ENCODE data around the gene SLC35E4.

GRCh38 chr22:30662040-30662439, 26.5 kb downstream of the SLC35E4 start:
- TF ChIP-seq POLR2AphosphoS5 (IDR thresholded peaks at IDR 0.05; ENCODE audit: control insufficient read depth, insufficient read depth, low read depth, low read length) (no peak), MXI1 (IDR thresholded peaks at IDR 0.05; ENCODE audit: low read depth, low read length) (no peak), ZNF263 (CRISPR knock-in tag; IDR thresholded peaks at IDR 0.05; ENCODE audit: borderline replicate concordance) (no peak), ZBTB5 (IDR thresholded peaks at IDR 0.05) (no peak), SIX5 (IDR thresholded peaks at IDR 0.05; ENCODE audit: borderline replicate concordance in 1 of 2, insufficient read depth in 1 of 2, low read depth in 1 of 2, low read length in 2 of 2) (no peak), ZNF57 (CRISPR knock-in tag; IDR thresholded peaks at IDR 0.05) (no peak), SPI1 (IDR thresholded peaks at IDR 0.05; ENCODE audit: borderline replicate concordance, low read depth, low read length) (no peak), SNRNP70 (optimal IDR thresholded peaks at IDR 0.05; ENCODE audit: low read depth, low read length) (no peak), SP2 (IDR thresholded peaks at IDR 0.05; ENCODE audit: extremely low read depth, low read depth, low read length, poor library complexity, severe bottlenecking) (no peak)
- TF ChIP-seq, protein P1, sequence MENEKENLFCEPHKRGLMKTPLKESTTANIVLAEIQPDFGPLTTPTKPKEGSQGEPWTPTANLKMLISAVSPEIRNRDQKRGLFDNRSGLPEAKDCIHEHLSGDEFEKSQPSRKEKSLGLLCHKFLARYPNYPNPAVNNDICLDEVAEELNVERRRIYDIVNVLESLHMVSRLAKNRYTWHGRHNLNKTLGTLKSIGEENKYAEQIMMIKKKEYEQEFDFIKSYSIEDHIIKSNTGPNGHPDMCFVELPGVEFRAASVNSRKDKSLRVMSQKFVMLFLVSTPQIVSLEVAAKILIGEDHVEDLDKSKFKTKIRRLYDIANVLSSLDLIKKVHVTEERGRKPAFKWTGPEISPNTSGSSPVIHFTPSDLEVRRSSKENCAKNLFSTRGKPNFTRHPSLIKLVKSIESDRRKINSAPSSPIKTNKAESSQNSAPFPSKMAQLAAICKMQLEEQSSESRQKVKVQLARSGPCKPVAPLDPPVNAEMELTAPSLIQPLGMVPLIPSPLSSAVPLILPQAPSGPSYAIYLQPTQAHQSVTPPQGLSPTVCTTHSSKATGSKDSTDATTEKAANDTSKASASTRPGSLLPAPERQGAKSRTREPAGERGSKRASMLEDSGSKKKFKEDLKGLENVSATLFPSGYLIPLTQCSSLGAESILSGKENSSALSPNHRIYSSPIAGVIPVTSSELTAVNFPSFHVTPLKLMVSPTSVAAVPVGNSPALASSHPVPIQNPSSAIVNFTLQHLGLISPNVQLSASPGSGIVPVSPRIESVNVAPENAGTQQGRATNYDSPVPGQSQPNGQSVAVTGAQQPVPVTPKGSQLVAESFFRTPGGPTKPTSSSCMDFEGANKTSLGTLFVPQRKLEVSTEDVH (IDR thresholded peaks at IDR 0.05; ENCODE audit: low read depth, partially characterized antibody): no peak
